Prostate gland (tissue), 2 donors: Measurements from ENCODE around the gene SNX12.

ENCODE experiments used
- POLR2A ChIP-seq: fragments of 450-650 bp; IDR thresholded peaks from one replicate; pipeline ENCODE4 v1.6.1; 2016; ENCODE audit warnings: antibody characterized with exemption, mild to moderate bottlenecking
- POLR2AphosphoS5 ChIP-seq: sonication (generic); formaldehyde crosslinking; IDR thresholded peaks from one replicate; pipeline ENCODE4 v1.6.1; 2017; ENCODE audit warnings: antibody characterized with exemption
- TF ChIP-seq, protein P1 (sequence below), 4 experiments: fragments of 200-600 bp in 2 of 4; fragments of 450-650 bp in 2 of 4; sonication (generic) in 2 of 4; IDR thresholded peaks; 1 replicate in 3 of 4; 2 replicates in 1 of 4; pipeline ENCODE4 v1.5.1; 2016 to 2019; ENCODE audit warnings: antibody characterized with exemption in 4 of 4, mild to moderate bottlenecking in 2 of 4, moderate library complexity in 2 of 4

- TF ChIP-seq, protein P1, sequence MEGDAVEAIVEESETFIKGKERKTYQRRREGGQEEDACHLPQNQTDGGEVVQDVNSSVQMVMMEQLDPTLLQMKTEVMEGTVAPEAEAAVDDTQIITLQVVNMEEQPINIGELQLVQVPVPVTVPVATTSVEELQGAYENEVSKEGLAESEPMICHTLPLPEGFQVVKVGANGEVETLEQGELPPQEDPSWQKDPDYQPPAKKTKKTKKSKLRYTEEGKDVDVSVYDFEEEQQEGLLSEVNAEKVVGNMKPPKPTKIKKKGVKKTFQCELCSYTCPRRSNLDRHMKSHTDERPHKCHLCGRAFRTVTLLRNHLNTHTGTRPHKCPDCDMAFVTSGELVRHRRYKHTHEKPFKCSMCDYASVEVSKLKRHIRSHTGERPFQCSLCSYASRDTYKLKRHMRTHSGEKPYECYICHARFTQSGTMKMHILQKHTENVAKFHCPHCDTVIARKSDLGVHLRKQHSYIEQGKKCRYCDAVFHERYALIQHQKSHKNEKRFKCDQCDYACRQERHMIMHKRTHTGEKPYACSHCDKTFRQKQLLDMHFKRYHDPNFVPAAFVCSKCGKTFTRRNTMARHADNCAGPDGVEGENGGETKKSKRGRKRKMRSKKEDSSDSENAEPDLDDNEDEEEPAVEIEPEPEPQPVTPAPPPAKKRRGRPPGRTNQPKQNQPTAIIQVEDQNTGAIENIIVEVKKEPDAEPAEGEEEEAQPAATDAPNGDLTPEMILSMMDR (IDR thresholded peaks at IDR 0.05), result peak in 2 of 4 experiments; percentile 44 to 50
- TF ChIP-seq POLR2AphosphoS5 (peak; percentile 8), POLR2A (no peak)
Measured at GRCh38 chrX:71098302-71098701, 30.2 kb upstream of the SNX12 start.
